ENCODE data around the gene PRKCE. TPM values are rescaled to one million over a fixed set of nuclear protein-coding genes. Genes with fewer than 3 reads are reported as not detected.

The PRKCE gene
- total RNA-seq, 1 experiment from 2014 or later: 2.4 TPM

- Histone ChIP-seq H3K4me3 (ENCODE audit: low read depth, low read length, poor library complexity, severe bottlenecking) (no peak overlapping the region), H3K27ac (ENCODE audit: low read depth, low read length, poor library complexity, severe bottlenecking) (no peak overlapping the region), H3K36me3 (ENCODE audit: insufficient read depth, low read length, poor library complexity, severe bottlenecking) (no peaks in the 10 kb centered on the region), H3K9me3 (ENCODE audit: low read depth, low read length, poor library complexity, severe bottlenecking) (no peaks in the 10 kb centered on the region), H3K27me3 (replicated peaks; ENCODE audit: insufficient read depth, low read depth, low read length, poor library complexity) (peaks cover 36% of the 10 kb centered on the region), H3K4me1 (ENCODE audit: insufficient read depth, low read length, poor library complexity, severe bottlenecking) (no peaks in the 10 kb centered on the region)
- TF ChIP-seq EZH2 (IDR thresholded peaks at IDR 0.05; ENCODE audit: borderline replicate concordance, low read depth, low read length, poor library complexity, severe bottlenecking): no peak
- TF ChIP-seq CTCF (conservative IDR thresholded peaks at IDR 0.05; ENCODE audit: low read depth, low read length): no peak
- no peak for DNase-seq (ENCODE audit: low spot score)
- intact Hi-C loops (cut with micrococcal nuclease; ENCODE audit: unreplicated experiment): no loop called here
- ChIA-PET CTCF (no interaction called here), POLR2A (ENCODE audit: low non-redundant PET) (no interaction called here)
- BruUV-seq (replicated peaks): no TSS peak
These were observed 20.2 kb upstream of the PRKCE start for GRCh38 chr2:45631319-45631718.

DNA sequence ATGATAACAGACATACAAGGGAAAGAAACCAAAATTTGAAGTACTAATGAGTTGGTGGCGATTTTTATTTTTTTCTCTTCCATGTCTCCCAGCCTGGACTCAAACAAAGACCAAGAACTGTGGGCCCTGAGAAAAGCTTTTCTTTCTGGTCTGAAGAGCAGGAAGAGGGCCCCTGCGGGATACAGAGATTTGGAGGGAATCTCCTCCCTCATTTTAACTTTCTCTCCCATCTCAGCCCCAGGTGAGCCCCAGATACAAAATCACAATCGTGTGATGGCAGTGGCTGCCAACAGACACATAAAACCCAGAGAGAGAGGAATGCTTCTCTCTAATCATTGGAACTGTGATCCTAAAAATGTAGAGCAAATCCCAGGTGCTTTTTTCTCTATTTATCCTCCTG lies 19.5 kb upstream of the PRKCE start:
- POLR2A ChIA-PET (ENCODE audit: low non-redundant PET): no interaction called here
- no TSS peak for BruUV-seq (replicated peaks)
- intact Hi-C loops (cut with micrococcal nuclease; ENCODE audit: unreplicated experiment): no loop called here
- Histone ChIP-seq H3K4me3 (ENCODE audit: low read depth, low read length, poor library complexity, severe bottlenecking) (no peak overlapping the region), H3K9me3 (ENCODE audit: low read depth, low read length, poor library complexity, severe bottlenecking) (no peaks in the 10 kb centered on the region), H3K27ac (ENCODE audit: low read depth, low read length, poor library complexity, severe bottlenecking) (no peak overlapping the region), H3K4me1 (ENCODE audit: insufficient read depth, low read length, poor library complexity, severe bottlenecking) (no peaks in the 10 kb centered on the region), H3K36me3 (ENCODE audit: insufficient read depth, low read length, poor library complexity, severe bottlenecking) (no peaks in the 10 kb centered on the region), H3K27me3 (replicated peaks; ENCODE audit: insufficient read depth, low read depth, low read length, poor library complexity) (peaks cover 36% of the 10 kb centered on the region)
- TF ChIP-seq EZH2 (IDR thresholded peaks at IDR 0.05; ENCODE audit: borderline replicate concordance, low read depth, low read length, poor library complexity, severe bottlenecking): no peak
- TF ChIP-seq CTCF (conservative IDR thresholded peaks at IDR 0.05; ENCODE audit: low read depth, low read length): no peak
- DNase-seq (ENCODE audit: low spot score): no peak
- CTCF ChIA-PET: no interaction called here

DNA sequence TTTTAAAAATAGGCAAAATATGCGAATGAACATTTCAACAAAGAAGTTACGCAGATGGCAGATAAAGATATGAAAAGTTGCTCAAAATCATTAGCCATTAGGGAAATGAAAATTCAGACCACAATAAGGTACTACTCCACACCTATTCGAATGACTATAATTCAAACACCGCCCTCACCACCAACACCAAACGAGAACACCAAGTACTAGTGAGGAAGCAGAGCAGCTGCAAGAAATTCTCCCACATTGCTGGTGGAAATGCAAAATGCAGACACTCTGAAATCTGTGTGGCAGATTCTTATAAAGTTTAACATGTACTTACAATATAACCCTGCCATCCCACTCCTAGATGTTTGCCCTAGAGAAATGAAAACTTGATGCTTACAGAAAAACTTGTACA lies 17.3 kb upstream of the PRKCE start:
- Histone ChIP-seq H3K27ac (ENCODE audit: low read depth, low read length, poor library complexity, severe bottlenecking) (no peak overlapping the region), H3K4me1 (ENCODE audit: insufficient read depth, low read length, poor library complexity, severe bottlenecking) (no peaks in the 10 kb centered on the region), H3K36me3 (ENCODE audit: insufficient read depth, low read length, poor library complexity, severe bottlenecking) (no peaks in the 10 kb centered on the region), H3K4me3 (ENCODE audit: low read depth, low read length, poor library complexity, severe bottlenecking) (no peak overlapping the region), H3K27me3 (replicated peaks; ENCODE audit: insufficient read depth, low read depth, low read length, poor library complexity) (peaks cover 53% of the 10 kb centered on the region), H3K9me3 (ENCODE audit: low read depth, low read length, poor library complexity, severe bottlenecking) (no peaks in the 10 kb centered on the region)
- TF ChIP-seq CTCF (conservative IDR thresholded peaks at IDR 0.05; ENCODE audit: low read depth, low read length): no peak
- no peak for TF ChIP-seq EZH2 (IDR thresholded peaks at IDR 0.05; ENCODE audit: borderline replicate concordance, low read depth, low read length, poor library complexity, severe bottlenecking)
- intact Hi-C loops (cut with micrococcal nuclease; ENCODE audit: unreplicated experiment): no loop called here
- CTCF ChIA-PET: interaction anchor here (0.6 kb wide), 1 partner anchor 27 kb away, joined by 3 read pairs; no protein-coding TSS in a partner anchor
- POLR2A ChIA-PET (ENCODE audit: low non-redundant PET): no interaction called here
- no peak for DNase-seq (ENCODE audit: low spot score)
- no TSS peak for BruUV-seq (replicated peaks)
